NCI-H345 treated with DMSO at 0.1 percent for 48 hours (cell line): ENCODE data around the gene CHAF1A.

ENCODE experiments used
- DNase-seq: peaks from one replicate; lab custom pipeline; 2025; ENCODE audit not compliant: unreplicated experiment; lab: John Stamatoyannopoulos, UW

The CHAF1A gene

GRCh38 chr19:4482721-4483364 is 80.4 kb downstream of the CHAF1A start:
- DNase-seq: no peak

- DNase-seq: no peak
These were observed 80.9 kb downstream of the CHAF1A start for GRCh38 chr19:4483385-4483784.

DNA sequence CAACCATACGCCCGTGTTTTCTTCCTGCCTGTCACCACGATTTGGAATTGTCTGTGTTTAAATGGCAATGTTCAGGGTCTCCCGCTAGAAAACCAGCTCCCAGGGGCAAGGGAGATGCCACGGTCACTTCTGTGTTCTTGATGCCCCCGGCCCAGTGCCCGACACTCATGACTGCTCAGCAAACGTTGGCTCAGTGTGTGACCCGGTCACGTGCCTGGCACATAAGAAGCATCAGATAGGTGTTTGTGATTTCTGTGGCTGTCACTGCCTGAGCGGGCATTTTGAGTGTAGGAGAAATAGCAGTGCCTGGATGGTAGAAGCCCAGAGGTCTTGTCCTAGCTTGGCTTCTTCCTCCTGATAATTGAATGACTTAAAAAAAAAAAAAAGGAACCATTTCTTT is 85.1 kb downstream of the CHAF1A start:
- DNase-seq: no peak

- DNase-seq: no peak
These were observed 86.1 kb downstream of the CHAF1A start for GRCh38 chr19:4488496-4488895.

GRCh38 chr19:4491446-4491845 is 89.0 kb downstream of the CHAF1A start:
- DNase-seq: no peak

GRCh38 chr19:4492337-4493103 is 90.1 kb downstream of the CHAF1A start:
- no peak for DNase-seq
